C4-2B (cell line): ENCODE measurements around the gene CALHM2.

Source experiments
- ZFX ChIP-seq: fragments of 450-650 bp; IDR thresholded peaks from 2 replicates; pipeline ENCODE4 v1.6.1; 2017
- TF ChIP-seq, protein P1 (sequence below): fragments of 450-650 bp; conservative IDR thresholded peaks from 2 replicates; pipeline ENCODE4 v1.5.1; 2017; ENCODE audit warnings: mild to moderate bottlenecking

DNA sequence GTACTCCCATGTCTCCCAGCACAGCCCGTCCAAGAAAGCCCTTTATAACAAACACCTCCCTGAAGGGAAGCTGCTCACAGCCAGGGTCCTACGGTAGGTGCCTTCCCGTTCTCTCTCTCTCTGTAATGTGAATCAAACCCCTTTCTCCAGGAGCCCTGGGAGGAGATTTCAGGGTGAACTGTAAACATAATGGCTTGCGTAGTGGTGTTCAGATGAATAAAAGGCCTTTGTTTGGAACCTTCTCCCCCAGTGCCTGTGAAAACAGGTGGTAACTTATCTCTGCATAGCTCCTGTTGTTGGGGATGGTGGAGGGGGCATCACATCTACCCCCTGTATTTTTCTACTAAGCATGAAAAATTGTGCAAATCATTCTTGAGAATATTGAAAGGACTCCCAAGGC, 12.4 kb downstream of the CALHM2 start:
- TF ChIP-seq, protein P1, sequence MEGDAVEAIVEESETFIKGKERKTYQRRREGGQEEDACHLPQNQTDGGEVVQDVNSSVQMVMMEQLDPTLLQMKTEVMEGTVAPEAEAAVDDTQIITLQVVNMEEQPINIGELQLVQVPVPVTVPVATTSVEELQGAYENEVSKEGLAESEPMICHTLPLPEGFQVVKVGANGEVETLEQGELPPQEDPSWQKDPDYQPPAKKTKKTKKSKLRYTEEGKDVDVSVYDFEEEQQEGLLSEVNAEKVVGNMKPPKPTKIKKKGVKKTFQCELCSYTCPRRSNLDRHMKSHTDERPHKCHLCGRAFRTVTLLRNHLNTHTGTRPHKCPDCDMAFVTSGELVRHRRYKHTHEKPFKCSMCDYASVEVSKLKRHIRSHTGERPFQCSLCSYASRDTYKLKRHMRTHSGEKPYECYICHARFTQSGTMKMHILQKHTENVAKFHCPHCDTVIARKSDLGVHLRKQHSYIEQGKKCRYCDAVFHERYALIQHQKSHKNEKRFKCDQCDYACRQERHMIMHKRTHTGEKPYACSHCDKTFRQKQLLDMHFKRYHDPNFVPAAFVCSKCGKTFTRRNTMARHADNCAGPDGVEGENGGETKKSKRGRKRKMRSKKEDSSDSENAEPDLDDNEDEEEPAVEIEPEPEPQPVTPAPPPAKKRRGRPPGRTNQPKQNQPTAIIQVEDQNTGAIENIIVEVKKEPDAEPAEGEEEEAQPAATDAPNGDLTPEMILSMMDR, result no peak
- TF ChIP-seq ZFX, result no peak
